Hematopoietic multipotent progenitor cell treated with erythropoietin and hydrocortisone succinate and interleukin-3 and kit ligand, for 8 days (in vitro differentiated cells): Measurements from ENCODE around the gene ASTL.

ENCODE experiments used
- DNase-seq: peaks from one replicate; pipeline ENCODE4 v3.0.0-alpha.2; 2015

The ASTL gene

GRCh38 chr2:96124406-96125265, 13.7 kb downstream of the ASTL start:
- no peak for DNase-seq

- no peak for DNase-seq
Observed at GRCh38 chr2:96123936-96124335, 14.4 kb downstream of the ASTL start.

- no peak for DNase-seq
Observed at GRCh38 chr2:96123290-96123689, 15.0 kb downstream of the ASTL start.

- no peak for DNase-seq
Observed at GRCh38 chr2:96122391-96122790, 15.9 kb downstream of the ASTL start.

GRCh38 chr2:96121414-96121813, 16.9 kb downstream of the ASTL start:
- no peak for DNase-seq

GRCh38 chr2:96120991-96121390, 17.3 kb downstream of the ASTL start:
- no peak for DNase-seq

- no peak for DNase-seq
Observed at GRCh38 chr2:96120091-96120720, 18.1 kb downstream of the ASTL start.

- DNase-seq = no peak
Observed at GRCh38 chr2:96119389-96119751, 18.9 kb downstream of the ASTL start.

- DNase-seq = no peak
Observed at GRCh38 chr2:96118698-96119388, 19.5 kb downstream of the ASTL start.

- DNase-seq = no peak
Observed at GRCh38 chr2:96117701-96118588, 20.4 kb downstream of the ASTL start.

GRCh38 chr2:96116879-96117533, 21.3 kb downstream of the ASTL start:
- DNase-seq = peak; percentile 41

- DNase-seq = peak; percentile 22
Observed at GRCh38 chr2:96116424-96116878, 21.9 kb downstream of the ASTL start, which contains the start of gene ADRA2B. Gene ADRA2B, minus strand, starts transcription at chr2:96116571. Its CDS starts 422 bp downstream, at chr2:96116149.

GRCh38 chr2:96115631-96116423, 22.5 kb downstream of the ASTL start:
- no peak for DNase-seq

GRCh38 chr2:96114903-96115581, 23.3 kb downstream of the ASTL start:
- DNase-seq = no peak

- DNase-seq = no peak
Observed at GRCh38 chr2:96114546-96114902, 23.8 kb downstream of the ASTL start.

GRCh38 chr2:96113951-96114350, 24.4 kb downstream of the ASTL start:
- no peak for DNase-seq

- peak; percentile 12 for DNase-seq
Observed at GRCh38 chr2:96113367-96113677, 25.0 kb downstream of the ASTL start.

- DNase-seq = no peak
Observed at GRCh38 chr2:96112501-96113366, 25.6 kb downstream of the ASTL start.

- no peak for DNase-seq
Observed at GRCh38 chr2:96111823-96112500, 26.3 kb downstream of the ASTL start.
